Left ventricle myocardium inferior (tissue), 1 donor: ENCODE results near the gene EFNA1. TPM values are rescaled to one million over a fixed set of nuclear protein-coding genes. Genes with fewer than 3 reads are reported as not detected.

Experiments used
- DNase-seq: peaks from one replicate; pipeline ENCODE4 v3.0.0-alpha.2; 2020
- H3K27ac ChIP-seq: fragments of 200-600 bp; replicated peaks from 2 replicates; pipeline ENCODE4 v1.8.0; 2021
- H3K27me3 ChIP-seq: fragments of 200-600 bp; 2 replicates; pipeline ENCODE4 v1.8.0; 2021; ENCODE audit warnings: low read depth
- H3K36me3 ChIP-seq: fragments of 200-600 bp; 2 replicates; pipeline ENCODE4 v1.8.0; 2021
- H3K4me1 ChIP-seq: fragments of 200-600 bp; 2 replicates; pipeline ENCODE4 v1.8.0; 2021
- H3K4me3 ChIP-seq: fragments of 200-600 bp; 2 replicates; pipeline ENCODE4 v1.8.0; 2021; ENCODE audit warnings: mild to moderate bottlenecking, moderate library complexity
- H3K9me3 ChIP-seq: fragments of 200-600 bp; replicated peaks from 2 replicates; pipeline ENCODE4 v1.8.0; 2021
- CTCF ChIP-seq: fragments of 200-600 bp; IDR thresholded peaks from 2 replicates; pipeline ENCODE4 v1.8.0; 2021; ENCODE audit warnings: antibody characterized with exemption, mild to moderate bottlenecking, borderline replicate concordance
- intact Hi-C: fragments of 100-400 bp; cut with micrococcal nuclease; formaldehyde crosslinking; loops from one replicate; pipeline ENCODE4 v1.11.0; 2022
- total RNA-seq: library from RNA; stranded (reverse); fragmentation: NEBNext Ultra II Directional; extraction: Animal tissue kit (Norgen Biotek cat#: 25700); gene quantifications from one replicate; pipeline ENCODE4 v1.2.1, GENCODE V29; 2021
- donor health status: DM: no; HTN: yes; CAD: no; lungs with severe emphysema.

Gene EFNA1
- total RNA-seq, 1 donor from 2014 or later: 42.9 TPM

DNA sequence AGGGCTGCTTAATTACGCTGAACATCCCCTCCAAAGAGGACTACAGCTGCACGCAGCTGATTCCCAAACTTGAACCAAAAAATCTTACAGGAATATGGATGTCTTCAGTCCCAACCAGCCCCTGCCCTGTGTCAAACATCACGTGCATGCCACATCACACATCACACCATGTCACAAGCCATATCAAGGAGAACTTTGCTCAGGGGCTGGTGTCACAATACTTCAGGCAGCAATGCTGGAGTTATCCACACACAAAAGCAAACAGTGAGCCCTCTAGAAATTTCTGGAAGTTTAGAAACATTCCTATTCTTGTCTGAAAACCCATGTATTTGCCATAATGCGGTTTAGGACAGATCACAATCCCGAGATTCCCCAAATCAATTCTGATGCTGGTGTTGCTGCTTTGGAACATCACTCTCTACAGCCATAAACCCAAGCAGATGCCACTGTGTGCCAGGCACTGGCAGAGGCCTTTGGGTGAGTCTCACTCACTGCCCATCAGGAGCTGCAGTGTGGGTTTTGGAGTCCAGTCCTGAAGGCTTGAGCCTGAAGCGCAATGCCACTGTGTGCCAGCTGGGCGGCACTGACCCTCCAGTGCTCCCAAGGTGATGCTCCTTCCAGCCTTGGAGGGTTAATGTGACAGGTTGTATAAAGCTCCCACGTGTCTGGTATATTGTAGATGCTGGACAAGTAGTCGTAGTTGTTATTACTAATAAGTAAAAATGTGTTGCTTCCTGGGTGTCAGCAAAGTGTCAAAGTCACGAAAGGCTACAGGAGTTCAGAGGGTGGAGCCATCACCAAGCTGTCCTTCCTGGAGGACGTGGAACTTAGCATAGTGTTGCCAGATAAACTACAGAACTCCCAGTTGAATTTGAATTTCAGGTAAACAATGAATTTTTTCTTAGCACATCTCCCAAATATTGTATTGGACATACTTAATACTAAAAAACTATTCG is 20.1 kb upstream of the EFNA1 start:
- H3K27me3 ChIP-seq: no peaks in the 10 kb centered on the region
- intact Hi-C loops: no loop called here

GRCh38 chr1:155108296-155108695 is 19.4 kb upstream of the EFNA1 start:
- H3K27me3 ChIP-seq: no peaks in the 10 kb centered on the region
- H3K4me3 ChIP-seq: no peak overlapping the region
- H3K27ac ChIP-seq: no peak overlapping the region
- H3K36me3 ChIP-seq: no peaks in the 10 kb centered on the region
- intact Hi-C loops: no loop called here
- no peak for TF ChIP-seq CTCF
- no peak for DNase-seq
- no peaks in the 10 kb centered on the region for H3K9me3 ChIP-seq
- peaks cover 18% of the 10 kb centered on the region for H3K4me1 ChIP-seq

More for the DNA sequence above, 20.1 kb upstream of the EFNA1 start:
- no peak for DNase-seq
- H3K9me3 ChIP-seq: no peaks in the 10 kb centered on the region
- H3K36me3 ChIP-seq: no peaks in the 10 kb centered on the region
- no peak overlapping the region for H3K4me3 ChIP-seq
- peaks cover 18% of the 10 kb centered on the region for H3K4me1 ChIP-seq
- TF ChIP-seq CTCF: no peak
- no peak overlapping the region for H3K27ac ChIP-seq

- Histone ChIP-seq H3K27ac (no peak overlapping the region), H3K4me3 (no peak overlapping the region), H3K27me3 (no peaks in the 10 kb centered on the region), H3K4me1 (peaks cover 5% of the 10 kb centered on the region), H3K9me3 (no peaks in the 10 kb centered on the region), H3K36me3 (no peaks in the 10 kb centered on the region)
- intact Hi-C loops: no loop called here
- no peak for DNase-seq
- TF ChIP-seq CTCF: no peak
These were observed 17.3 kb upstream of the EFNA1 start for GRCh38 chr1:155110381-155110780.

GRCh38 chr1:155110826-155111225 is 16.9 kb upstream of the EFNA1 start:
- TF ChIP-seq CTCF: no peak
- no peaks in the 10 kb centered on the region for H3K36me3 ChIP-seq
- peaks cover under 1% of the 10 kb centered on the region for H3K4me1 ChIP-seq
- intact Hi-C loops: no loop called here
- no peaks in the 10 kb centered on the region for H3K27me3 ChIP-seq
- no peak for DNase-seq
- no peak overlapping the region for H3K27ac ChIP-seq
- H3K9me3 ChIP-seq: no peaks in the 10 kb centered on the region
- H3K4me3 ChIP-seq: no peak overlapping the region

GRCh38 chr1:155113450-155113980 is 14.2 kb upstream of the EFNA1 start:
- no peaks in the 10 kb centered on the region for H3K36me3 ChIP-seq
- DNase-seq: no peak
- H3K27ac ChIP-seq: no peak overlapping the region
- no peak overlapping the region for H3K4me3 ChIP-seq
- no peaks in the 10 kb centered on the region for H3K27me3 ChIP-seq
- H3K9me3 ChIP-seq: no peaks in the 10 kb centered on the region
- intact Hi-C loops: no loop called here
- TF ChIP-seq CTCF: no peak
- no peaks in the 10 kb centered on the region for H3K4me1 ChIP-seq
